GM21367 (cell line): Measurements from ENCODE around the gene RNF214.
"Not testable (repeated sequence)": the region's sequence is repeated elsewhere in the genome, so short reads cannot be mapped to it uniquely, and the experiment has no call there.

Source experiments
- ATAC-seq: cut with Tn5 transposase; IDR thresholded peaks from one replicate; pipeline ENCODE4 v1.9.1; 2021; ENCODE audit not compliant: unreplicated experiment

The RNF214 gene

GRCh38 chr11:117197516-117198456, 34.7 kb upstream of the RNF214 start:
- ATAC-seq: no peak

GRCh38 chr11:117198613-117199012, 33.9 kb upstream of the RNF214 start:
- no peak for ATAC-seq

- no peak for ATAC-seq
Measured at GRCh38 chr11:117199053-117199915, 33.2 kb upstream of the RNF214 start, which contains the start of gene TAGLN. TAGLN (plus strand) TSS chr11:117199370; CDS start chr11:117203014, 3,644 bp downstream.

GRCh38 chr11:117199916-117200812, 32.3 kb upstream of the RNF214 start:
- no peak for ATAC-seq

GRCh38 chr11:117200813-117201657, 31.4 kb upstream of the RNF214 start:
- no peak for ATAC-seq

GRCh38 chr11:117201658-117202305, 30.7 kb upstream of the RNF214 start:
- ATAC-seq: no peak

- ATAC-seq: no peak
Measured at GRCh38 chr11:117202386-117203068, 29.9 kb upstream of the RNF214 start.

- no peak for ATAC-seq
Measured at GRCh38 chr11:117203069-117203407, 29.4 kb upstream of the RNF214 start.

GRCh38 chr11:117204283-117205080, 28.0 kb upstream of the RNF214 start:
- no peak for ATAC-seq

GRCh38 chr11:117205211-117205818, 27.2 kb upstream of the RNF214 start:
- no peak for ATAC-seq

GRCh38 chr11:117206111-117206510, 26.4 kb upstream of the RNF214 start:
- not testable (repeated sequence) for ATAC-seq

GRCh38 chr11:117206859-117207258, 25.6 kb upstream of the RNF214 start:
- ATAC-seq: not testable (repeated sequence)

- not testable (repeated sequence) for ATAC-seq
Measured at GRCh38 chr11:117207481-117207880, 25.0 kb upstream of the RNF214 start.

- not testable (repeated sequence) for ATAC-seq
Measured at GRCh38 chr11:117208710-117209109, 23.8 kb upstream of the RNF214 start.

- not testable (repeated sequence) for ATAC-seq
Measured at GRCh38 chr11:117209351-117210125, 22.9 kb upstream of the RNF214 start.

- ATAC-seq: no peak
Measured at GRCh38 chr11:117210620-117211019, 21.9 kb upstream of the RNF214 start.
